Left hindlimb (tissue), 1 donor: ENCODE results near the gene CEL.

Source experiments
- DNase-seq: peaks from one replicate; pipeline ENCODE4 v3.0.0-alpha.2; 2018

Gene CEL

GRCh38 chr9:133119103-133119845 is 57.5 kb downstream of the CEL start:
- peak; percentile 83 for DNase-seq

- peak; percentile 71 for DNase-seq
Observed at GRCh38 chr9:133119846-133120500, 58.2 kb downstream of the CEL start.

GRCh38 chr9:133120501-133121197 is 58.9 kb downstream of the CEL start:
- DNase-seq = no peak
